ENCODE data around the gene DUSP16. TPM values are rescaled to one million over a fixed set of nuclear protein-coding genes. Genes with fewer than 3 reads are reported as not detected.

DUSP16 gene
- total and polyA plus RNA-seq, 5 donors from 2014 or later, result 29.4 to 108 (median 30.3) TPM

- H3K36me3 Mint-ChIP-seq, result peaks cover 16% of the 10 kb centered on the region
- peaks cover 59% of the 10 kb centered on the region for H3K4me1 ChIP-seq (ENCODE audit: control insufficient read depth, insufficient read depth, low read length, poor library complexity, severe bottlenecking)
- H3K4me3 ChIP-seq (ENCODE audit: low read depth, low read length), result peak overlapping the region; percentile 4
- H3K9me3 ChIP-seq (ENCODE audit: control insufficient read depth in 2 of 2, low read length in 2 of 2), result no peaks in the 10 kb centered on the region
- H3K36me3 ChIP-seq (ENCODE audit: control insufficient read depth, insufficient read depth, low read length), result peaks cover 12% of the 10 kb centered on the region
- peak overlapping the region in 1 of 3 donors; percentile 72 for H3K27ac Mint-ChIP-seq
- H3K27ac ChIP-seq (ENCODE audit: insufficient read depth, low read length, poor library complexity, severe bottlenecking), result no peak overlapping the region
- DNase-seq, result no peak
- no peak overlapping the region for H3K4me3 Mint-ChIP-seq
- no peaks in the 10 kb centered on the region for H3K27me3 Mint-ChIP-seq
- no peaks in the 10 kb centered on the region for H3K9me3 Mint-ChIP-seq
- ATAC-seq (ENCODE audit: low read depth in 2 of 2), result no peak
- no peaks in the 10 kb centered on the region for H3K27me3 ChIP-seq (ENCODE audit: control insufficient read depth, insufficient read depth, low read length)
- peaks cover 24 to 50% (median 36%) of the 10 kb centered on the region in 4 donors for H3K4me1 Mint-ChIP-seq
These were observed 52.5 kb downstream of the DUSP16 start for GRCh38 chr12:12510141-12510540.

- H3K36me3 ChIP-seq (ENCODE audit: control insufficient read depth, insufficient read depth, low read length), result peaks cover 8% of the 10 kb centered on the region
- DNase-seq (no peak), ATAC-seq (ENCODE audit: low read depth in 2 of 2) (no peak)
- no peaks in the 10 kb centered on the region for H3K27me3 ChIP-seq (ENCODE audit: control insufficient read depth, insufficient read depth, low read length)
- H3K36me3 Mint-ChIP-seq, result peaks cover 13% of the 10 kb centered on the region
- H3K27me3 Mint-ChIP-seq, result no peaks in the 10 kb centered on the region
- peak overlapping the region; percentile 16 for H3K4me3 ChIP-seq (ENCODE audit: low read depth, low read length)
- H3K4me1 ChIP-seq (ENCODE audit: control insufficient read depth, insufficient read depth, low read length, poor library complexity, severe bottlenecking), result peaks cover 67% of the 10 kb centered on the region
- no peak overlapping the region for H3K27ac ChIP-seq (ENCODE audit: insufficient read depth, low read length, poor library complexity, severe bottlenecking)
- H3K4me3 Mint-ChIP-seq, result peak overlapping the region in 2 of 4 donors; percentile 45 to 47
- peaks cover 25 to 48% (median 35%) of the 10 kb centered on the region in 4 donors for H3K4me1 Mint-ChIP-seq
- no peaks in the 10 kb centered on the region for H3K9me3 Mint-ChIP-seq
- no peaks in the 10 kb centered on the region for H3K9me3 ChIP-seq (ENCODE audit: control insufficient read depth in 2 of 2, low read length in 2 of 2)
- peak overlapping the region in 2 of 3 donors; percentile 9 to 34 for H3K27ac Mint-ChIP-seq
These were observed 54.1 kb downstream of the DUSP16 start for GRCh38 chr12:12508612-12509011.

GRCh38 chr12:12507121-12507520 lies 55.5 kb downstream of the DUSP16 start:
- DNase-seq (no peak), ATAC-seq (ENCODE audit: low read depth in 2 of 2) (no peak)
- Mint-ChIP-seq H3K9me3 (no peaks in the 10 kb centered on the region), H3K27ac (peak overlapping the region; percentile 75 to 94 (median 92)), H3K4me1 (peaks cover 35 to 60% (median 46%) of the 10 kb centered on the region in 4 donors), H3K27me3 (no peaks in the 10 kb centered on the region), H3K4me3 (peak overlapping the region in 2 of 4 donors; percentile 40 to 65), H3K36me3 (peaks cover 16% of the 10 kb centered on the region)
- Histone ChIP-seq H3K36me3 (ENCODE audit: control insufficient read depth, insufficient read depth, low read length) (peaks cover 2% of the 10 kb centered on the region), H3K27ac (ENCODE audit: insufficient read depth, low read length, poor library complexity, severe bottlenecking) (peak overlapping the region; percentile 82), H3K9me3 (ENCODE audit: control insufficient read depth in 2 of 2, low read length in 2 of 2) (no peaks in the 10 kb centered on the region), H3K4me3 (ENCODE audit: low read depth, low read length) (peak overlapping the region; percentile 85), H3K4me1 (ENCODE audit: control insufficient read depth, insufficient read depth, low read length, poor library complexity, severe bottlenecking) (peaks cover 69% of the 10 kb centered on the region), H3K27me3 (ENCODE audit: control insufficient read depth, insufficient read depth, low read length) (no peaks in the 10 kb centered on the region)

GRCh38 chr12:12506496-12506890 lies 56.2 kb downstream of the DUSP16 start:
- Mint-ChIP-seq H3K4me3 (peak overlapping the region; percentile 40 to 80 (median 72)), H3K9me3 (no peaks in the 10 kb centered on the region), H3K36me3 (peaks cover 16% of the 10 kb centered on the region), H3K27me3 (no peaks in the 10 kb centered on the region), H3K27ac (peak overlapping the region; percentile 75 to 94 (median 92)), H3K4me1 (peaks cover 35 to 62% (median 50%) of the 10 kb centered on the region in 4 donors)
- DNase-seq (no peak), ATAC-seq (ENCODE audit: low read depth in 2 of 2) (no peak)
- Histone ChIP-seq H3K4me3 (ENCODE audit: low read depth, low read length) (peak overlapping the region; percentile 85), H3K36me3 (ENCODE audit: control insufficient read depth, insufficient read depth, low read length) (peaks cover 2% of the 10 kb centered on the region), H3K27me3 (ENCODE audit: control insufficient read depth, insufficient read depth, low read length) (no peaks in the 10 kb centered on the region), H3K9me3 (ENCODE audit: control insufficient read depth in 2 of 2, low read length in 2 of 2) (no peaks in the 10 kb centered on the region), H3K27ac (ENCODE audit: insufficient read depth, low read length, poor library complexity, severe bottlenecking) (peak overlapping the region; percentile 82), H3K4me1 (ENCODE audit: control insufficient read depth, insufficient read depth, low read length, poor library complexity, severe bottlenecking) (peaks cover 69% of the 10 kb centered on the region)

- Histone ChIP-seq H3K27ac (ENCODE audit: insufficient read depth, low read length, poor library complexity, severe bottlenecking) (peak overlapping the region; percentile 82), H3K4me3 (ENCODE audit: low read depth, low read length) (peak overlapping the region; percentile 85), H3K4me1 (ENCODE audit: control insufficient read depth, insufficient read depth, low read length, poor library complexity, severe bottlenecking) (peaks cover 71% of the 10 kb centered on the region), H3K36me3 (ENCODE audit: control insufficient read depth, insufficient read depth, low read length) (peaks cover 2% of the 10 kb centered on the region), H3K27me3 (ENCODE audit: control insufficient read depth, insufficient read depth, low read length) (no peaks in the 10 kb centered on the region), H3K9me3 (ENCODE audit: control insufficient read depth in 2 of 2, low read length in 2 of 2) (no peaks in the 10 kb centered on the region)
- peak in 1 of 2 donors; percentile 11 for ATAC-seq (ENCODE audit: low read depth in 2 of 2)
- H3K4me1 Mint-ChIP-seq, result peaks cover 41 to 67% (median 56%) of the 10 kb centered on the region in 4 donors
- peak overlapping the region; percentile 92 to 94 (median 92) for H3K27ac Mint-ChIP-seq
- peaks cover 21% of the 10 kb centered on the region for H3K36me3 Mint-ChIP-seq
- DNase-seq, result peak in 2 of 3 donors; percentile 30 to 65
- H3K9me3 Mint-ChIP-seq, result no peaks in the 10 kb centered on the region
- H3K27me3 Mint-ChIP-seq, result no peaks in the 10 kb centered on the region
- peak overlapping the region; percentile 40 to 80 (median 72) for H3K4me3 Mint-ChIP-seq
These were observed 56.8 kb downstream of the DUSP16 start for GRCh38 chr12:12505544-12506495.

- peaks cover 14% of the 10 kb centered on the region for H3K36me3 ChIP-seq (ENCODE audit: control insufficient read depth, insufficient read depth, low read length)
- Mint-ChIP-seq H3K4me1 (peaks cover 51 to 78% (median 70%) of the 10 kb centered on the region in 4 donors), H3K4me3 (peak overlapping the region; percentile 87 to 92 (median 90)), H3K27me3 (no peaks in the 10 kb centered on the region), H3K9me3 (no peaks in the 10 kb centered on the region), H3K36me3 (peaks cover 36% of the 10 kb centered on the region), H3K27ac (peak overlapping the region; percentile 97 to 99 (median 98))
- H3K4me1 ChIP-seq (ENCODE audit: control insufficient read depth, insufficient read depth, low read length, poor library complexity, severe bottlenecking), result peaks cover 81% of the 10 kb centered on the region
- peak; percentile 15 to 64 (median 46) for DNase-seq
- H3K27me3 ChIP-seq (ENCODE audit: control insufficient read depth, insufficient read depth, low read length), result no peaks in the 10 kb centered on the region
- no peaks in the 10 kb centered on the region for H3K9me3 ChIP-seq (ENCODE audit: control insufficient read depth in 2 of 2, low read length in 2 of 2)
- peak in 1 of 2 donors; percentile 38 for ATAC-seq (ENCODE audit: low read depth in 2 of 2)
- H3K27ac ChIP-seq (ENCODE audit: insufficient read depth, low read length, poor library complexity, severe bottlenecking), result peak overlapping the region; percentile 82
- peak overlapping the region; percentile 49 for H3K4me3 ChIP-seq (ENCODE audit: low read depth, low read length)
These were observed 59.1 kb downstream of the DUSP16 start for GRCh38 chr12:12503384-12504078.

GRCh38 chr12:12502815-12503151 lies 59.9 kb downstream of the DUSP16 start:
- peaks cover 45 to 83% (median 67%) of the 10 kb centered on the region in 4 donors for H3K4me1 Mint-ChIP-seq
- H3K4me3 ChIP-seq (ENCODE audit: low read depth, low read length), result peak overlapping the region; percentile 62

More at GRCh38 chr12:12502815-12503151, 59.9 kb downstream of the DUSP16 start:
- peak; percentile 20 to 71 (median 61) for DNase-seq
- Histone ChIP-seq H3K27me3 (ENCODE audit: control insufficient read depth, insufficient read depth, low read length) (no peaks in the 10 kb centered on the region), H3K36me3 (ENCODE audit: control insufficient read depth, insufficient read depth, low read length) (peaks cover 21% of the 10 kb centered on the region), H3K9me3 (ENCODE audit: control insufficient read depth in 2 of 2, low read length in 2 of 2) (no peaks in the 10 kb centered on the region), H3K27ac (ENCODE audit: insufficient read depth, low read length, poor library complexity, severe bottlenecking) (peak overlapping the region; percentile 82), H3K4me1 (ENCODE audit: control insufficient read depth, insufficient read depth, low read length, poor library complexity, severe bottlenecking) (peaks cover 79% of the 10 kb centered on the region)
- Mint-ChIP-seq H3K4me3 (peak overlapping the region; percentile 87 to 92 (median 90)), H3K27me3 (no peaks in the 10 kb centered on the region), H3K36me3 (peaks cover 37% of the 10 kb centered on the region), H3K27ac (peak overlapping the region; percentile 97 to 99 (median 98)), H3K9me3 (no peaks in the 10 kb centered on the region)
- peak; percentile 70 to 79 for ATAC-seq (ENCODE audit: low read depth in 2 of 2)

Data from CD4-positive, CD25-positive, alpha-beta regulatory T cell (primary cell).